HG02610 (cell line): ENCODE data around the gene PRKCE.

ENCODE experiments used
- ATAC-seq: cut with Tn5 transposase; IDR thresholded peaks from one replicate; pipeline ENCODE4 v1.9.1; 2021; ENCODE audit warnings: mild to moderate bottlenecking, moderate library complexity; ENCODE audit not compliant: unreplicated experiment

Gene PRKCE

DNA sequence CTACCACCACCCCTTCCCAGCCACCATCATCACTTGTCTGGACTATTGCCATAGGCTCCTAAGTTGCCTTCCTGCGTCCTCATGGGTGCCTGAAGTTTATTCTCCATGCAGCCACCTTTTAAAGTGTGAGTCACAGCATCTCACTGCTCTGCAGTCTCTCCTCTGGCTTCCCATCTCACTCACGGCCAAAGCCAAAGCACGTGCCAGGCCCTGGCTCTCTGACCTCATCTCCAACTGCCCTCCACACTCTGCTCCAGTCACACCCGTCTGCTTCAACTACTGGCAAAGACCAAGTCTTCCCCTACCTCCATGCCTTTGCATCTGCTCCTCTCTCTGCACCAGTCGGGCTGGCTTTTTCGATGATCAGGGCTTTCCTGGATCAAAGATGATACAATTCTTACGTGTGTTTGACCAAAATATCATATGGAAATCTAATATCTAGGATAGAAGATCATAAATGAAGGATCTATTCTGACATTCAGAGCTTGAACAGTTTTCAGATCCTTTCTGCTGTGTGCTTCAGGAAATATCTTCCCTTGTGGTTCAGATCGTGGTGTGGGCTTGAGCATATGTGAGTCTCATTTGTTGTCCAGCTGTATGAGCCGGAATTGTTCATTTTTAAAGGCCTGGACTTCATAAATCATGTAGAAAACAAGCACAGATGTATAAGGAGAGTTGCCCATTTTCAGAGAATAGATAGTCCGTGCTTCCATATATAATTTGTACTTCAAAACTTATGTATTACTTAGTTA, 175.6 kb downstream of the PRKCE start:
- ATAC-seq = no peak

DNA sequence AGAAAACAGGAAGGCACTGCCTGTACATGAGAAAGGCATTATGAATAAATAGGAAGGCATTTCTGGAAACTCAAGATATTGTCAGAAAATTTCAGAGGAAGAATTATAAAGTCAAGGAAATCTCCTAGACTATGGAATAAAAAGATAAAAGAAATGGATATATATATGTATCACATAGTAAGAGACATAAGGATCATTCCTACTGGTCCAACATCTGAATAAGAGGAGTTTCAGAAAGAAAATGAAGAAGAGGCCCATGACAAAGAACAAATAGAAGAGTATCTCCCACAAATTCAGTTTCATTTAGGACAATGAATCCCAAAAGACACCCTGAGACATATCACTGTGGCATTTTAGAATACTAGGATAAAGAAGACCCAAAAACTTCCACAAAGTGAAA, 178.8 kb downstream of the PRKCE start:
- ATAC-seq = no peak

DNA sequence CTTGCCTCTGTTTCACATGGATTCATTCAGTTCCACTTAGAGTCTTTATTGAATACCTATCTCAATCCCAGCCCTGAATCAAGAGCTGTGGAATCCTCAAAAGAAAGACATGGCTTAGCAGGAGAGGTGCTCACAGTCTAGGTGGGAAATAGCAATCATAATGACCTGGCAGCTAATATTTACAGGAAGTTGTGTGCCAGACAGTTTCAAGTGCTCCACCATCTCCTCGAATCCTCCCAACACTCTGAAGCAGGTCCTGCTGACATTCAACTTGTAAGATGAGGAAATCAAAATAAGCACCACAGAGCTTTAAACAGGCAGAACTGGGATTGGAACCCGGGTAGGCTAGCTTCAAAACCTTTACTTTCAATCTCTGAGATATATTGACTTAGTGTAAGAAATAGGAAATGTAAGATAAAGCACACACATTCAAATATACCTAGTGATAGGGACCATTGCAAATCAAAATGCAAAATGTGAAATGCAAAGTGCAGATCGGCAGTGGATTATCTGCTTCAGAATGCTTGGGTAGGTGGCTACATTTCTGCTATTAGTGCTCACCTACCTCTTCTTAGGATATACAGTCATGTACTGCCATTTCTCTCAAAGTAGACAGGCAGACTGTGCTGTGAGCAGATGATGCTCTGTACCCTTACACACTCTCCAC, 182.0 kb downstream of the PRKCE start:
- ATAC-seq = peak; percentile 30

DNA sequence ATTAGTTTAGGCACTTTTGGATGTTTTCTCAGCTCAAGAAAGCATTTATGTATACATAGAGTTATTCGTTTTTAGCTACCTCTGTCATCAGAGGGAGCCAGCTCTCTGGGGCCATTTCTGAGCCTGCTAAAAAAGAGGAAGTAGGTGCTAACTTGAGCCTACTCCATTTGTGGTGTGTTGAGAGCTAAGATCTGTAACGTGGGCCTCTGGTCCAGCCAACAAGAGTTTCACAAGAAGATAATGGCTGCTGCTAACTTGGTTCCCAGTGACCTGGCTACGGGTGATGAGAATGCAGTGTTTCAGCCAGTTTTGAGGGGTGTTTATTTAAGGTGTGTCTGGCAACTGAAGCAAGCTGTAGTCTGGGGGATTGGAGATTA, 182.5 kb downstream of the PRKCE start:
- ATAC-seq = peak; percentile 68

DNA sequence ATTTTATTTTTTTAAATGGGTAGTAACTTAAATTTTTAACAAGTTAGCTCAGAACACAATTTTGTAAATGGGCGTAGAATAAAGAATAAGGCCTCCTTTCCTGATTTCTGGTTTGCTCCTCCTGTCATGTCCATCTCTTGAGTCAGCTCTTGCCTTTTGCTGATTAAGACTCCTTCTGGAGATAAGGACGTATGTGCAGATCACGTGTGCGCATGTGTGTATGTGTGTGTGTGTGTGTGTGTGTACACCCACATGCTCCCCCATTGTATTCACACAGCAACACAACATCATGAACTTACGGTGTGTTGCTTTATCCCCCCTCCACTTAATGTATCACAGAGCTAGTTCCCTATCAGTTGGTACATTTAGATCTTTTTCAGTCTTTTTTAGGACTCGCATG, 182.9 kb downstream of the PRKCE start:
- ATAC-seq = no peak

DNA sequence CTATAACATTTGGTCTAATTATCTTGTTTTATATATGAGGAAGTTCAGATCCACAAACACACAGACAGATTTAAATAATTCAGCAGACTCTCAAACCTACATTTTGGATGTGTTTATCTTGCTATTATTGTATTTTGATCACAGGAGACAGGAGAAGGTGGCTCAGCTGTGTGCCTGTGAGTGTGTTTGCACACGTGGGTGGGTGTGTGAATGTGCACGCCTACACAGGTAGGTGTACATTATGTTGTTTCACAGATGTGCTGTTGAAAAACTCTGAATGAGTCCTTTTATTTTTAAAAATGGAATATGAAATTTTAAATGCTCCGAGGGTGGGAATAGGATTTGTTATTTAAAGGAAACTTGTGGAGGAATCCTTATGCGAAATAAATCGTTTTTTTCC, 183.4 kb downstream of the PRKCE start:
- ATAC-seq = no peak

DNA sequence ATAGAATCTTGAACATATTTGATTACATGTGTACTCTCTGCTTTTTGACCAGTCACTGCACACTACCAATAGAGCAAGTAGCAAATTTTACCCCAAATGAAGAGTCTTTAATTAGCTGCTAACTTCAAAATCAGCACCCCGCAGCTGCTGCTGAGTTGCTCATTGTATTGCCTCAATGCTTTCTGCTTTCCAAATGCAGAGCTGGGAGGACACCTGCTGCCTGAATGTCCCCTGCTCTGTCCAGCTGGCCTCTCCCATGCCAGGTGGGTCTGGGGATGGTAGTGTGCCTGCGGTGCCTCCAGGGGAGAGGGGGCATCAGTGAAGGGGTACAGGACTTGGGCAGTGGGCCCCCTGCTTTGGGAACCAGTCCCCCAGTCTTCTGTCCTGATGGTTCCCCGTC, 184.8 kb downstream of the PRKCE start:
- ATAC-seq = no peak

DNA sequence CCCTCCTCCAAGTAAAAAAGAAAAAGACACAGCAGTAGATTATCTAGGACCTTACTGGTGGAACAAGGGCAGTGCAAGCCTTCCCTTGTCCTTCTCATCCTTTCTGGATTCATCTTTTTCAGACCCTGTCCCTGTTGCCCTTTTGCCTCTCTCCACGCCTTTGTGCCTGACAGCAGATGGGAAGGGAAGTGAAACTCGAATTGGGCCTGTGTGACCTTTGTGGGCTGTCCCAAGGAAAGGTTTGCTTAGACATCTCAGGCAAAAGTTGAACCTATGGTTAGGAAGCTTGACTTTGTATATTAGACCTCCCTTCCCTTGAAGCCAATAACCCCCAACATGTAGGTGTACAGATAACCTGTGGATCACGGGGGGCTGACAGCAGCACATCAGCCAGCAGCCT, 185.3 kb downstream of the PRKCE start:
- ATAC-seq = peak; percentile 35

DNA sequence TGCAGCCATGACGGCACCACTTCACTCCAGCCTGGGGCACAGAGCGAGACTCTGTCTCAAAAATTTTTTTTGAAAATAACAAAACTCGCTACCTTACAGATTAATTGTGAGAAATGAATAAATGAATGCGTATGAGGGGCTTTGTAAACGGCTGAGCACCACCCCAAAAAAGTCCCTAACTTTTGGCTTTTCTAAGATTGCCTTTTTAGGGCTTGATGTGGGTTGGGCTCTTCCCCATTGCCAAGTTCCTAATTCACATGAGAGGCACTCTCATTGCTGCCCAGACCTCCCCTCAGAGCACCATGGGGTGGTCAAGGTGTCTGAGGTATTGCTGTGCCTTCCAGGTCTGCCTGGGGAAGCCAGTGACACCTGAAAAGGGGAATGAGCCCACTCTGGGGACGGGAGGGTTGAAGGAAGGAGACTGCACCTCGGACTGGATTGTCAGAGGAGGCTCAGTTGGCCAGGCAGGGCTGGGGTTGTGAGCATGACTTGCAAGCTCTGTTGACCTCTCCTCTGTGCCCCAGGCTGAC, 186.4 kb downstream of the PRKCE start:
- no peak for ATAC-seq

DNA sequence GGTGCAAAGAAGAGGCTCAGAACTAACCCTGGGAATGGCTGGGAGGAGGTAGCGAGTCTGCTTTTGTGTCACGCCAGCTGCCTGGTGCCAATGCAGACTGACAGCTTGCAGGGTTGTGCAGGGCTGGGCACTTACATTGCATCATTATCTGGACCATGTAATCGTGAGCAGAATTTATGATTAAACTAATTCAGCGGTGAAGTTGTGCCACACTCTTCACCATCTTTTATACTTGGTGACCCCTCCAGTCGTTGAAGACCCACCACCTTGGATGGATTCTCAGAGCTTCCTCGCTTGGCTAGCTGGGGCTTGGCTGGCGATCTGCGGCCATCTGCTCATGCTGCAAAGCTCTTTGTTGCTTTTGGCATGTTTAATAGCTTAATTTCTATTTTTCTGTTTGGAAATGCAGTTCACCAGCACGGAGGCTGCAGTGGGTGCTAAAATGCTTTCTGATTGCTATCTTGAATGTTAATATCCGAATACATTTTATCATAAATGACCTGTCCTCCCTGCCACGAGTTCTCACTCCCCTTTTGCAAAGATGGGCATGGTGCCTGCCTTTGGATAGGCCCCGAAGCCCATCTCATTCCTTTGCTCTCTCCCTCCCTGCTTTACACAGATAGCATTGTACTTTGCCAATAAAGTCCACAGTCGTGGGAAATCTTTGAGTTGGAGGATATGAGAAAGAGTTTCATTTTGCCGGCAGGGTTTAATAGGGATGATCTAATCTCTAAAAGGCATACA, 188.2 kb downstream of the PRKCE start:
- ATAC-seq = no peak

DNA sequence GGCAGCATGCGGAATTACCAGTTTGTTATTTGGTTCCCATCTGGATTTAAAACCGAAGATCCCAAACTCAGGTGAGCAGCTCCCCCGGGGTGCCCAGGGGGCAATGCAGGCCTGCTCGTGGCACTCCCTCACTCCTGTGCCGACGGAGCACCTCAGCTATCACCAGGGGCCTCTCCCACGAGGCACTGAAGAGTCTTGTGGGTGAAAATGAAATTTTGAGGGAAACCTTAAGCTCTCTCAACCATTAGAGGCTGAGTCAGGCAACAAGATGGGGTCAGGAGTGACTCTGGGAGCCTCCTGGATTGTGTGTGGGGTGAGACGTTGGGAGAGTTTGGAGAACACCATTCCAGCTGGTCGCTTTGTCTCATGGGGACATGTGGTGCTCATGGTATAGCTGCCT, 189.0 kb downstream of the PRKCE start:
- peak; percentile 34 for ATAC-seq

DNA sequence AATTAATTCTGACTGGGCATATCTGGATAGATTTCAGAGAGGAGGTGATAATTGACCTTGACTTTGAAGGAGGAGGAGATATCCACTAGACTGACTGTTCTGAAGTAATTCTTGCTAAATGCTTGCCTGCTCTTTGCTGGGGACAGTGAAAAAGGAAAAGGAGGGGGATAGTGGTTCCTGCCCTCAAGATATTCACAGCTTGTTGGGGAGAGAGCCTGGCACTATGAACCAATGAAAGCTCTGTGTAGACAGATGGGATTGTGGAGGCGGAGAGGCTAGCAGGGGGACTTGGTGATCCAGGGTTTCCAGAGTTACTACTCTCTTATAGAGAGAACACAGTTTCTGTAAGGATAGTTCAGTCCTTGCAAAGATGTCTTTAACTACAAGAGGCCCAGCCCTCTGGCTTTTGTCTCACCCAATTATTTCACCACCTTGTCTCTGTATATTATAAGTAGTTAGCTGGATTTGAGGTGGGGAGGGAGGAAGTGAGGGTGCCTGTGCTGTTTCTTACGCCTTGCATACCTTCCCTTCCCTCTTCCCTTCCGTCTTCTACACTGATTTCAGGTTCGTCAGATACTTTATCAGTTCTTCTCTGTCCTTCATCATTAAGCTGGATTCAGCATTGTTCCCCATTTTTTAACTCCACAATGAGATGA, 190.4 kb downstream of the PRKCE start:
- ATAC-seq = no peak

DNA sequence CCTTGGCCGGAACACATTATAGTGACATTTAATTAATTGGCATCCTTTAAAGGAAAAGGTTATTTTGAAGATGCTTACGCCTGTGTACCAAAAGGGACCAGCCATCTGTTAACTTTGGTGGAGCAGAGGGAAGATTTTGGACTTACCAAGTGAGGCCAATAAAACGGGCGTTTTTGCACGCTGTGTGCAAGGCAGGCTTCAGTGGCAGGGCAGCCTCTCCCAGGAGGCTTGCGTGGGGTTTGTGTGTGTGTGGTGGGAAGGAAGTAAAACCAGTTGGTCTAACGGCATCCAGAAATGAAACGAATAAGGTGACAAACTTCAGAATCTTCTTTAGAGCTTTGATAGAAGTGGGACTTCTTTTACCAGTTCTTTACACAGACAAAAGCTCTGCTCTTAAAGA, 191.7 kb downstream of the PRKCE start:
- ATAC-seq = peak; percentile 60

DNA sequence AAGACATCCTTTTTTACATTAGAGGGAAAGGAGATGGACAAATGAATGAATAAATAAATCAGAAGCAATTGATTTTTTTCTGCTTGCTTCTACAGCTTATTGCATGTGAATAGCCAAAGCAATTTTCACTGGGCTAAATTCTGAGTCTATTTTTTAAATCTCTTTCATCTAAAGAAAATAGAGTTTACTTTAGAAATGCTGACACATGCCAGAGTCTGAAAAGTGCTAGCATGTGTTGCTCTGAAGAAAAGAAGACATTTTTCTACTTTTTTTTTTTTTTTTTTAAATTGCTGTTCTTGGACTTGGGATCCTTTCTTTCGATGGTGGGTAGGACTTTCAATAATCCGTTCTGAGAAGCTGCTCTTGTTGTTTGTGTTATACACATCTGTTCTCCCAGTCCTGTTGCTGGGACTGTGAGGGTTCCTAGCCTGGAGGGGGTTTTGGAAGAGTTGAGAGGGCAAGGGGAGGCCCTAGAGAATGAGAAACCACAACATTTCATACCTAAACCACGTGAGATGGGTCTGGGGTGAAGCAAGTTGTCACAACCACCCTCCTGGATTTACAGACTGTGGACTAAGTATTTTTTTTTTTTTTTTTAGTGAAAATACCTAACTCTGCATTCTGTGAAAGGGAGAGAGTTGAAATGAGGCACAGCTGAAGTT, 193.5 kb downstream of the PRKCE start:
- no peak for ATAC-seq

DNA sequence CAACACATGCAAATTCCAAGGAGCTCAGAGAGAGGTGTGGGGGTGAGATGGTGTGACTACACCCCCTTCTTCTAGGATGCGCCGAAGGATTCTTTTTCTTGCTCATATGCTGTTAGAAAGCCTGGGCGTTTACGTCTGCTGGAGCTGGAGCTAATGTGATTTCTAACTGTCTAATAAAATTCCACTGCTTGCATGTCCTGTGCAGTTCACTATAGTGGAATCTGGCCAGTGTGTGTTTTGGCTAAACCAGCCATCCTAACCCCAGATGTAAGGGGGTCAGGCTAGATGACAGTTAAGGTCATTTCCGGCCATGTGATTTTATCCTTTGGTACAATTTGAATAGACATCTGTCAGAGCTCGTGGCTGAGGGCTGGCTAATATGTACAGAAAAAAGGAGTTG, 194.1 kb downstream of the PRKCE start:
- ATAC-seq = no peak

DNA sequence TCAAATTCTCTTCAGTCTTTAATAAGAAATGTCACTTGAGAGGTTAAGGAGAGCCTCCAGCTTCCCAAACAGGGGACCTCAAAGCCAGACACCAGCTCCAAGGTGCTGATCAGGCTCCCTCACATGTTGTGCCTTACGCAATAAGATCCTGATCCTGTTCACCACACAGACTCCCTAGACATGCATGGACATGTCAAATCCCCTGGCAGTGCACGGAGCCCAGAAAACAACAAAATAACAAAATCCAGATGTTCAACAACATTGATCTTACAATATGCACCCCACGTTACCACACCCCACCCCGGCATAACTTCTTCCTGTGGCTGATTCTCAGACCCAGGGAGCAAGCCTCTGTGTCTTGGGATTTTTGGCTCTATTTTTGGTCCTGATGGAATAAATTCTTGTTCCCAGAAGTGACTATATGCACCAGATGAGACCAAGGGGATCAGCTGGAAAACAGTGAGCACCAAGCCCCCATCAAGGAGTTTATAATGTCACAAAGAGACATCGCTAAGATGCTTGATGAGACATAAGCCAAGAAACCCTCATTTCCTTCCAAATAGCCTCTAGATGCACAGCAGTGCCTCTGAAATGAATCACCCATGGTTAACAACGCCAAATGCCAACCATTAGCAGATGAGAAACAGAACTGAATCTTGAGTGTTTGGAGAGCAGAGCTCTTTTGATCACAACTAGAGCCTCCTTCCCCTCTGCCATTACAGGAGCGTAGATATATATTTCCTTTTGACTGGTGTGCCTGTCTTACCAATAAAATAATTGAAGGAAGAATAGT, 198.2 kb downstream of the PRKCE start:
- ATAC-seq = peak; percentile 61

DNA sequence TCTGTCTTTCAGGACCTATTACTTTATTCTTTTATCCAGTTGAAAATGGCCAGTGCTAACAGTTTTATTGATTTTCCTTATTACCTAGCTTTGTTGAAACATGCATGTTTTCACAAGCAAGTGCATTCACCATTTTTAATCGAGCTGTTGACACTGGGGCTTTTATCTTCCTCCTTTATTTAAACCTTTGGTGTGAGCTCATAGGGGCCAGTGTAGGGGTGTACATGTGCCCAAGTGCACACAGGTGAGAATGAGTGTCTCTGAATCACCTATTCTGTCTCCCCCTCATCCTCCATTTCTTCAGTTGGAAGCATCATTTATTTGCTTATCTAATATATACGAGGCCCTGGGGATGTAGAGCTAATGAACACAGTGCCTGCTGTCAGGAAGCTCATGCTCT, 199.1 kb downstream of the PRKCE start:
- no peak for ATAC-seq

DNA sequence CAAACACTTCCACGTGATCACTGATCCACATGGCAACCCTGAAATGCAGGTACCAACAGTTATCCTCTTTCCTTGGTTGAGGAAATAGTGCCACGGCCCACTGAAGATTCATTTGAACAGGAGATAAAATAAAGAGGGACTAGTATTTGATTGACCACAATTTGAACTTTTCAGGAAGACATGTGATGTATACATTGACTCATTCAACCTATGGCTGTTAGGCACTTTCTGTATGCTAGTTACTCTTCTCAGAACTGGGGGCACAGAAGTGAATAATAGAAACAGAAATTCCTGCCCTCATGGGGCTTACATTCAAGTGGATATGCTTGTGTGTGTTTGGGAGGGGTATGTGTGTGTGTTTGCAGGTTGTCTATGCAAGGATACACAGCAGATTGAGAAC, 199.6 kb downstream of the PRKCE start:
- no peak for ATAC-seq

DNA sequence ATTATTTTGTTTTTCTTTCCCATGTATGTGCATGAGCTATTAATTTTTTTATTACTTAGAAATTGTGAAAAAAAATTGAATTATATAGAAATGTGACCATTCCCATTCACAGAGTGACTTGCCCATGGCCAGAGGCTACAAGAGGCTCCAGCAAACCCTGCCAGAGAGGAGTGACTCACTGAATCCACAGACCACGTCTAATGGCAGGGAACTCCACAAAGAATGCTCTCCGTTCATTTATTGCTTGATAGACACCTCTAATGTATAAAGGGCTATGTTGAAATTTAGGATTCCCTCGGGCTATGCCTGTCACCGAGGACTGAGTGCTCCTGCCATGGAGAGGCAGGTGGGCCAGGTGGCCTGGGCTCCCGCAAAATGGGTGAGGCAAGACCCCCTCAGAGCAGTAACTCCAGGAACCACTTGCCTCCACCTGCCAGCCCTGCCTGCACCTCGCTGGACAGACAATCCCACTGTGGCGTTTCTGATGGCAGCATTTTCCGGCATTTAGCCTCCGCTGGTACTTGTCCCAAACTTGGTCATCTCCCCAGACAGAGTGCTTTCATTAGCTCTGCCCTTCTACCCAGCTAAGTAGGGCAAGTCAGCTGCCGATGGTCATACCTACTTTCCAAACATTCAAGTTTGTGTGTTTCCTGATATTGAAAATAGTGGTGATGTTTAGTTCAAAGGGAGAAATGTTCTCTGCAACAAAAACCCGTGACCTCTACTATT, 200.3 kb downstream of the PRKCE start:
- no peak for ATAC-seq
